ENCODE measurements around the gene RNF8.

DNA sequence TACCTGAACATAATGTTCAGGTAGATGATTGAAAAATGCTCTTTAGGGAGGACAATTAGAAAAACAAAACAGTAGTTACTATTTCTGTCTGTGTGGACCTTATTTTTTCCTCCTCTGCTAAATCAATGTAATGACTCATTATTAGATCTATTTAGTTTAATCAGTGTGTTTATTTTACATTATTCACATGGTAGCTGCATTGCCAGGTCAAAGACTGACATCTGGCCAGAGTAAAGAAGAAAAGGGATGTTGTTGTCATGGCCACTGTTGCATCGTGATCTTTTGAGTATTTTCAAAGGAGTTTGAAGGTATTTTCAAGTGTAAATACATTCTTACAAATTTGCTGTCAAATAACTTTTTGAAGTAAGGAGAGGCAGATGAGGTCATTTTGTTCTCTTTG lies 85.1 kb downstream of the RNF8 start:
- TF ChIP-seq, protein P1, sequence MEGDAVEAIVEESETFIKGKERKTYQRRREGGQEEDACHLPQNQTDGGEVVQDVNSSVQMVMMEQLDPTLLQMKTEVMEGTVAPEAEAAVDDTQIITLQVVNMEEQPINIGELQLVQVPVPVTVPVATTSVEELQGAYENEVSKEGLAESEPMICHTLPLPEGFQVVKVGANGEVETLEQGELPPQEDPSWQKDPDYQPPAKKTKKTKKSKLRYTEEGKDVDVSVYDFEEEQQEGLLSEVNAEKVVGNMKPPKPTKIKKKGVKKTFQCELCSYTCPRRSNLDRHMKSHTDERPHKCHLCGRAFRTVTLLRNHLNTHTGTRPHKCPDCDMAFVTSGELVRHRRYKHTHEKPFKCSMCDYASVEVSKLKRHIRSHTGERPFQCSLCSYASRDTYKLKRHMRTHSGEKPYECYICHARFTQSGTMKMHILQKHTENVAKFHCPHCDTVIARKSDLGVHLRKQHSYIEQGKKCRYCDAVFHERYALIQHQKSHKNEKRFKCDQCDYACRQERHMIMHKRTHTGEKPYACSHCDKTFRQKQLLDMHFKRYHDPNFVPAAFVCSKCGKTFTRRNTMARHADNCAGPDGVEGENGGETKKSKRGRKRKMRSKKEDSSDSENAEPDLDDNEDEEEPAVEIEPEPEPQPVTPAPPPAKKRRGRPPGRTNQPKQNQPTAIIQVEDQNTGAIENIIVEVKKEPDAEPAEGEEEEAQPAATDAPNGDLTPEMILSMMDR (IDR thresholded peaks at IDR 0.05), result no peak
- no peak for TF ChIP-seq POLR2A (IDR thresholded peaks at IDR 0.05)
